Smooth muscle cell (in vitro differentiated cells): ENCODE data around the gene LTA. TPM values are rescaled to one million over a fixed set of nuclear protein-coding genes. Genes with fewer than 3 reads are reported as not detected.
"Not testable (repeated sequence)": the region's sequence is repeated elsewhere in the genome, so short reads cannot be mapped to it uniquely, and the experiment has no call there.

Source experiments
- DNase-seq: peaks from one replicate; lab custom pipeline; 2025; ENCODE audit not compliant: unreplicated experiment; lab: John Stamatoyannopoulos, UW
- H2AFZ ChIP-seq: fragments of 200-600 bp; sonication (generic); 2 replicates; pipeline ENCODE4 v1.6.0; 2016; ENCODE audit warnings: antibody characterized with exemption, low read depth, mild to moderate bottlenecking
- H3F3A ChIP-seq: fragments of 200-600 bp; sonication (generic); 2 replicates; pipeline ENCODE4 v1.6.0; 2017; ENCODE audit warnings: antibody characterized with exemption, low read depth
- H3K27ac ChIP-seq: fragments of 200-600 bp; sonication (generic); 2 replicates; pipeline ENCODE4 v1.5.1; 2016; ENCODE audit warnings: low read depth, mild to moderate bottlenecking
- H3K27me3 ChIP-seq: fragments of 200-600 bp; sonication (generic); 2 replicates; pipeline ENCODE4 v1.6.1; 2016; ENCODE audit warnings: low read depth, mild to moderate bottlenecking
- H3K36me3 ChIP-seq: fragments of 200-600 bp; sonication (generic); 2 replicates; pipeline ENCODE4 v1.5.1; 2016; ENCODE audit warnings: low read depth
- H3K4me1 ChIP-seq: fragments of 200-600 bp; sonication (generic); 2 replicates; pipeline ENCODE4 v1.5.1; 2016; ENCODE audit warnings: low read depth
- H3K4me2 ChIP-seq: fragments of 200-600 bp; sonication (generic); 2 replicates; pipeline ENCODE4 v1.6.0; 2016; ENCODE audit warnings: mild to moderate bottlenecking
- H3K4me3 ChIP-seq: fragments of 200-600 bp; sonication (generic); 2 replicates; pipeline ENCODE4 v1.5.1; 2016; ENCODE audit warnings: mild to moderate bottlenecking
- H3K79me2 ChIP-seq: fragments of 200-600 bp; sonication (generic); 2 replicates; pipeline ENCODE4 v1.6.0; 2016; ENCODE audit warnings: low read depth, mild to moderate bottlenecking
- H3K9ac ChIP-seq: fragments of 200-600 bp; sonication (generic); 2 replicates; pipeline ENCODE4 v1.6.0; 2016; ENCODE audit warnings: low read depth
- H3K9me3 ChIP-seq: fragments of 200-600 bp; sonication (generic); replicated peaks from 2 replicates; pipeline ENCODE4 v1.5.1; 2016; ENCODE audit warnings: low read depth
- H4K20me1 ChIP-seq: fragments of 200-600 bp; sonication (generic); 2 replicates; pipeline ENCODE4 v1.6.0; 2016; ENCODE audit warnings: low read depth
- CTCF ChIP-seq: fragments of 200-600 bp; sonication (generic); IDR thresholded peaks from 2 replicates; pipeline ENCODE4 v1.5.1; 2017; ENCODE audit warnings: borderline replicate concordance, mild to moderate bottlenecking, antibody characterized with exemption; ENCODE audit not compliant: insufficient read depth, poor library complexity, severe bottlenecking
- WGBS: methylation state at CpG from one replicate; pipeline ENCODE4 v1.1.7; 2016; ENCODE audit warnings: low lambda C conversion rate; 5-methylcytosine and 5-hydroxymethylcytosine counted together
- polyA plus RNA-seq: library from polyadenylated mRNA; unstranded; fragments of >200 nt; fragmentation: Nextera tagmentation; extraction: Ambion mirVana; gene quantifications from 2 replicates; pipeline ENCODE4 v1.2.1, GENCODE V29; 2016
- total RNA-seq: library from RNA; depleted of rRNA; stranded (reverse); fragments of >200 nt; gene quantifications from 2 replicates; pipeline ENCODE4 v1.2.3, GENCODE V29; 2014

LTA gene
- total and polyA plus RNA-seq, 2 experiments from 2014 or later = 0.74 TPM; not detected in 1

DNA sequence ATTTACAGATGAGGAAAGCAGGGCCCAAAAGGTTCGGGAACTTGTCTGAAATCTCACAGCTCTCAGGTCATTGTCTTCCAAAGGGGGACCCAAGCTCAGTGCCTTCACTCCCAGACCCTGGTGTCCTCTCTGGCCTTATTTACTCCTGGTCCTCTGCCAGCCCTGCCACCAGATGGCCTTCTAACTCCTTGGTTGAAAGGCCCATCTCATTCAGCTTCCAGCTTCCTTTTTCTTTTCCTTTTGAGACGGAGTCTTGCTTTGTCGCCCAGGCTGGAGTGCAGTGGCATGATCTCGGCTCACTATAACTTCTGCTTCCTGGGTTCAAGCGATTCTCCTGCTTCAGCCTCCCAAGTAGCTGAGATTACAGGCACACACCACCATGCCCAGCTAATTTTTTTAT is 20.7 kb upstream of the LTA start:
- not testable (repeated sequence) for H3K9ac ChIP-seq, H3K9me3 ChIP-seq, H3K36me3 ChIP-seq, H3K27ac ChIP-seq, DNase-seq, H3K4me2 ChIP-seq, H2AFZ ChIP-seq, H3K4me3 ChIP-seq, H3K27me3 ChIP-seq, H3F3A ChIP-seq, H4K20me1 ChIP-seq
- TF ChIP-seq CTCF = peak; percentile 56
- H3K4me1 ChIP-seq = peaks cover 12% of the 10 kb centered on the region
- WGBS = 57% methylated on average over 5 of the region's 5 CpGs
- peaks cover 45% of the 10 kb centered on the region for H3K79me2 ChIP-seq

DNA sequence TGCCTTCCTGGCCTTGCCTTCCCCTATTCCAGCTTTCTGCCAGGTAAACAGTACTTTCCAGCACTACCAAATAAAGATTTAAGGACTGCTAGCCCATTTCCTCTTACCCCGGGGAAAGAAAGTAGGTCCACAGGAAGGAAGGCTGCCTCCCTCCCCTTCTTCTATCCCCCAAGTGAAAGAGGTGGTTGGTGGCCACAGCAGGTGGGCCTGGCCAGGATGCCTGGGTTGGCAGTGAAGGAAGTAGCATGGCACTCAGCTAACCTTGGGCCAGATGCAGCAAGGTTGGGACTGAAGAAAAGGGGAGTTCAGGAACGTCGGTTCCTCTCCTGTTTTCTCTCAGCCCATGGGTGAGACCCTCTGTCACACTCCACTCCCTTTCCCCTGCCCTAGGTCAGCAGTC is 15.8 kb upstream of the LTA start:
- Histone ChIP-seq H3K27me3 (no peaks in the 10 kb centered on the region), H2AFZ (no peak overlapping the region), H3K4me1 (peaks cover 6% of the 10 kb centered on the region), H3K36me3 (no peaks in the 10 kb centered on the region), H3K4me2 (no peak overlapping the region), H3K9ac (no peak overlapping the region), H3K27ac (no peak overlapping the region), H4K20me1 (no peaks in the 10 kb centered on the region), H3K79me2 (peaks cover 28% of the 10 kb centered on the region), H3K4me3 (no peak overlapping the region), H3F3A (peaks cover 15% of the 10 kb centered on the region), H3K9me3 (no peaks in the 10 kb centered on the region)
- WGBS = 98% methylated on average over 3 of the region's 3 CpGs
- DNase-seq = no peak
- no peak for TF ChIP-seq CTCF

DNA sequence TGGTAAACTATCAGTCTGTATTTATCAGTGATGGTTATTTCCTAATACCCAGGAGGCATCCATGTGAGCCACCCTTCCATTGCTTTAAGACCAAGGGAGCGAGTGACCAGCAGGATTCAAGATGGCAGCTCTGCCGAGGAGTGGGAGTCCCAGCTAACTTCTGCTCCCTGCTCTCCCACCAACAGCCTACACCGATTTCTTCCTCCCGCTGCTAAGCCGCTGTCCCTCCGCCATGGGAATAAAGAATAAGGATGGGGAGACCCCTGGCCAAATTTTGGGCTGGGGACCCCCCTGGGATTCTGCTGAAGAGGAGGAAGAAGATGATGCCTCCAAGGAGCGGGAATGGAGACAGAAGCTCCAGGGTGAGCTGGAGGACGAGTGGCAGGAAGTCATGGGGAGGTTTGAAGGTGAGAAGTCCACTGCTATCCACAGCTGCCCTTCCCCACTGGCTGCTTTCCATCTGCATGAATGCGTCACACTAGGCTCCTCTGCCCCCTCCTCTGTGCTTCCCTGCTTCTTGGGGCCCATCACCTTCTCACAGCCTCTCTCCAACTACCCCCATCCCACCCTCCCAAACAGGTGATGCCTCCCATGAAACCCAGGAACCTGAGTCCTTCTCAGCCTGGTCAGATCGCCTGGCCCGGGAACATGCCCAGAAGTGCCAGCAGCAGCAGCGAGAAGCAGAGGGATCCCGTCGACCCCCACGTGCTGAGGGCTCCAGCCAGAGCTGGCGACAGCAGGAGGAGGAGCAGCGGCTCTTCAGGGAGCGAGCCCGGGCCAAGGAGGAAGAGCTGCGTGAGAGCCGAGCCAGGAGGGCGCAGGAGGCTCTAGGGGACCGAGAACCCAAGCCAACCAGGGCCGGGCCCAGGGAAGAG is 14.4 kb upstream of the LTA start:
- Histone ChIP-seq H3K27ac (peak overlapping the region; percentile 89), H3K4me3 (no peak overlapping the region), H3K4me2 (no peak overlapping the region), H2AFZ (no peak overlapping the region), H3K79me2 (peaks cover 16% of the 10 kb centered on the region), H3K9me3 (no peaks in the 10 kb centered on the region), H3K9ac (no peak overlapping the region), H3K27me3 (no peaks in the 10 kb centered on the region), H3F3A (peaks cover 16% of the 10 kb centered on the region), H3K36me3 (no peaks in the 10 kb centered on the region), H3K4me1 (peaks cover 6% of the 10 kb centered on the region), H4K20me1 (no peaks in the 10 kb centered on the region)
- DNase-seq = no peak
- WGBS = 87% methylated on average over 24 of the region's 24 CpGs
- no peak for TF ChIP-seq CTCF

GRCh38 chr6:31558318-31558625 is 13.8 kb upstream of the LTA start:
- Histone ChIP-seq H3K79me2 (peaks cover 16% of the 10 kb centered on the region), H3K27ac (peak overlapping the region; percentile 89), H3K9me3 (no peaks in the 10 kb centered on the region), H3K9ac (no peak overlapping the region), H2AFZ (no peak overlapping the region), H3F3A (peaks cover 16% of the 10 kb centered on the region), H4K20me1 (no peaks in the 10 kb centered on the region), H3K4me3 (no peak overlapping the region), H3K27me3 (no peaks in the 10 kb centered on the region), H3K4me1 (peaks cover 6% of the 10 kb centered on the region), H3K4me2 (no peak overlapping the region), H3K36me3 (no peaks in the 10 kb centered on the region)
- WGBS = 96% methylated on average over 8 of the region's 8 CpGs
- no peak for DNase-seq
- TF ChIP-seq CTCF = no peak
